ENCODE results near the gene KLHL8. TPM values are rescaled to one million over a fixed set of nuclear protein-coding genes. Genes with fewer than 3 reads are reported as not detected.

Gene KLHL8
- total RNA-seq (2014; rRNA removed; shearing (Covaris generic)): 7.3 and 8.5 TPM in 2 replicates

DNA sequence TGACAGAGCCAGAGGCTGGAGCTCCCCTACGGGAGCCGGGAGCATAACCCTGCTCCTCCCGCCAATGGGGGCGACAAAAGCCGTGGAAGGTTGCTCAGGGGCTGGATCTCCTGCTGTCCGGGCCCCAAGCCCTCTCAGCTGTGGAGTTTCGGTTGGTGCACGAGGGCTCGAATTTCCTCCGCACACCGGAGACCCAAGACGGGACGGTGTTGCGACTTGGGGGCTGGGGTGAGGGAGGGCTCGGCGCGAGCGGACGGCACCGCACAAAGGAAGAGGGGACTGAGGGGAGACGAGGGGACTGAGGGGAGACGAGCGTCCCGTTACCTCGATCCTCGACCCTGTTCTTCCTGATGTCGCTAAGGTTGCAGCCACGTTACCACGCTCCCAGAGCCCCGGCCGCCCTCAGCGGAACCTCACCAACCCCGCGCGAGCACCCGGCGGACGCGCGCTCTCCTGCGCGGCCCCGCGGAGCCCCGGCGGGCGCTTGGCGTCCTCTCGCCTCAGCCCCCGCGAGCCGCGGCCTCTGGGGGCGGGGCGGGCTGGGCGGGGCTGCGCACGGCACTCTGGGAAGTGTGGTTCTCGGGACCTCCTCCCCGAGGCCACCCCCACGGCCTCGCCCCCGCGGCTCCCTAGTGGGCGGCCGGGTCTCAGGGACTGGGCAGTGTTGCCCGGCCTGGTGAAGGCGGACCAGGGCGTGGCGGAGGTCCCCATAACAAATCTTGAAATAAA lies at the start of gene KLHL8:
Gene KLHL8, minus strand, starts transcription at position 525 of the 729 bp plus-strand sequence. CDS start 25,079 bp downstream, outside the sequence.
- DNase-seq (ENCODE audit: low spot score): peak; percentile 62

DNA sequence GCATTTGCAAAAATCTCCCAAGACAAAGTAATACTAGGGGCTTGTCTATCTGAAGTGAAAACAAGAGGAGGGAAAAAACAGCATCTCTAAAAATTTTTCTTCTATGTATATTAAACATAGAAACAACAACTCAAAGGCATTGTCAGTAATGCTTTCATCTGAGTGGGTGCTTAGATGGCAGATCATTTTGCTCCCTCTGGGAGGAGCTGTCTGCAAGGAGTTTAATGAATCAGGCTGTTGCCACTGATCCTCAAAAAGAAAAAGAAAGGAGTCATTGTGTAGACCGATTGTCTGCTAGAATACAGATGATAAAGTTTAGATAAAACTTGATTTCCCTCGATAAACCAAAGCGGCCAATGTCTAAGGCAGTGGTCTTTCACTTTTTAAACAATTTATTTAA lies 49.7 kb upstream of the KLHL8 start:
- DNase-seq (ENCODE audit: low spot score): peak; percentile 45

DNA sequence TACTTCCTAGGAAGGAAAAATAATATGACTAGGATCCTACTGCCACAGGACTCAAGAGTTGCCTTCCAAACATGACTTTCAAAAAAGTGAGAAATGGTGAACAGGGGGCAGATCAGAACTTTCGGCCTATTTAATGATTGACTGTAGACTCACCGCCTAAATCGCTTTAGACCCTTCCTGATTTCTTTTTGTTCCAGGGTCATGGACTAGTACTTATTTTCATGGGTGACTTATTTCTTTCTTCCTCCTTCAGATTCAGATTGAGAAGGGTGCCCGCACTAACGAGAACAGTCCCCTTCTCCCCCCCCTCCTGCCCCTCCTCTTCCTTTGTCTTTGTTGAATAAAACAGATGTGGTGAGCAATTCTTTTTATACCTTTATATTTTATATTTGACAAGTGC lies 48.0 kb upstream of the KLHL8 start:
- no peak for DNase-seq (ENCODE audit: low spot score)

DNA sequence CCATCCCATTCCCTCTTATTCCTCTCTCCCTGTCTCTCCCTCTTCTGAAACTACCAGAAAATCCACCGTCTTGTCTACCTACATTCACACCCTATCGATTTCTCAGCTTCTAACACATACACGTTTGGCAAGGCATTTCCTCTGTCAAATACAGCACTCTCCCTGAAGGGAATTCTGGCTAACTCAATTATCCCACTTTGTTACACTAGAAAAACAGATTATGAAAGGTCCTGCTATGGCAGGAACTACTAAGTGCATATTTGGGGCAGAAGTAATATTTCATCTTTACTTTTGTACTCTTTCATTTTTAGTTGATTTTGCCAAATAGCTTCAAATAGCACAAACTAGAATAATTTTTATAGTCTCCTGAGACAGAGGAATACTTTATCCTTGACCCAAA lies 46.6 kb upstream of the KLHL8 start:
- no peak for DNase-seq (ENCODE audit: low spot score)

DNA sequence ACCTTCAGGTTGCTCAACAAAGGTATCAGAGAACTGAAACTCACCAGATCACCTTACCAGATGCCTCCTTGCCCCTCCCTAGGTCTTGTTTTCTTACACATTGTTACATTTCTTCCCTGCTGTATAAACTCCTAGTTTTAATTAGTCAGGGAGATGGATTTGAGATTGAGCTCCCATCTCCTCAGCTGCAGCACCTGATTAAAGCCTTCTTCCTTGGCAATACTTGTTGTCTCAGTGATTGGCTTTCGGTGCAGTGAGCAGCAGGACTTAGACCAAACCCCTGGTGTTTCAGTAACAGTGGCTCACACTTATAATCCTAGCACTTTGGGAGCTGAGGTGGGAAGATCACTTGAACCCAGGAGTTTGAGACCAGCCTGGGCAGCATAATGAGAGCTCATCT lies 42.5 kb upstream of the KLHL8 start:
- DNase-seq (ENCODE audit: low spot score): no peak

DNA sequence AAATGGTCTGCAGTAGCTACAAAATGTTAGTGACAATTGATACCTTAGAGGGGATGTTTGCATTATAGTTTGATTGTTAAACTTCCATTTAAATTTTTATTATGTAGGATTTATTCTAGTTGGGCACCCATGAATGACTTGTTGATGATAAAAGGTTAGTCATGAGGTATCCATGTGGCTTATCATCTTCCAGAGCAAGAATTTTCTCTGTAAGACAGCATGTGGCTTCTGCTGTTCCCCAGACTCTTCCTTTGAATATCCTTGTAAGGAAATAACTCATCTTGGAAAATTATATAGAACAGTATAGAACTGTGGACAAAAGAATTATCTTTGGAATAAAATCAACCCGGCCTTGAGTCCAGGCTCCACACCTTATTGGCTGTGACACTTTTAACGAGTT lies 40.1 kb upstream of the KLHL8 start:
- no peak for DNase-seq (ENCODE audit: low spot score)

DNA sequence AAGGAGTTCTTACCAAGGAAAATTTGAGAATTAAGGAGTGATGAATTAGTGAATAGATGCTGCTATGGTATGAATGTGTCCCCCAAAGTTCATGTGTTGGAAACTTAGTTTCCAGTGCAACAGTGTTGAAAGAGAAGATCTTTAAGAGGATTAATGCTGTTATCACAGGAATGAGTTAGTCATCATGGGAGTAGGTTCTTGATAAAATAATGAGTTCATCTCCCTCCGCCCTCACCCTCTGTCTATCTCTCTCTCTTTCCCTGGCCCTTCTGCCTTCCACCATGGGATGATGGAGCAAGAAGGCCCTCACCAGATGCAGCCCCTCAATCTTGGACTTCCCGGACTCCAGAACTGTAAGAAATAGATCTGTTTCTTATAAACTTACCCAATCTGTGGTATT lies 38.3 kb upstream of the KLHL8 start:
- peak; percentile 16 for DNase-seq (ENCODE audit: low spot score)

DNA sequence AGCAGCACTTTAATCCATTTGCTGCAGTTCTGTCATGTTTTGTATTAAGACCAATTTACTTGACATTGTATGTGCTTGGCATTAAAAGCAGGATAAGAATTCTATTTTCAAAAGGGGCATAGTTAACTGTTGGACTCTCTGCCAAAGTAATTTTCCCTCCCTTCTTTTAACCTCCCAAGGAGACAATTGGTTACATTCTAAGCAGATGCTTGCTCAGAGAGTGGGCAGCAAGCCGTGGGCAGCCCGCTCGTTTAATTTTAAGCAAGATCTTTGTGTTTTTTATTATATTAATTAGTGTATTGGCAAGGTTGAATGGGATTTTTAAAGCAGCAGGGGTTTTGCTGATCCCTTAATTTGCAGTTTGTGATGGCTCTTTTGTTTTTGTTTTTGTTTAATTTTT lies 37.1 kb upstream of the KLHL8 start:
- no peak for DNase-seq (ENCODE audit: low spot score)

DNA sequence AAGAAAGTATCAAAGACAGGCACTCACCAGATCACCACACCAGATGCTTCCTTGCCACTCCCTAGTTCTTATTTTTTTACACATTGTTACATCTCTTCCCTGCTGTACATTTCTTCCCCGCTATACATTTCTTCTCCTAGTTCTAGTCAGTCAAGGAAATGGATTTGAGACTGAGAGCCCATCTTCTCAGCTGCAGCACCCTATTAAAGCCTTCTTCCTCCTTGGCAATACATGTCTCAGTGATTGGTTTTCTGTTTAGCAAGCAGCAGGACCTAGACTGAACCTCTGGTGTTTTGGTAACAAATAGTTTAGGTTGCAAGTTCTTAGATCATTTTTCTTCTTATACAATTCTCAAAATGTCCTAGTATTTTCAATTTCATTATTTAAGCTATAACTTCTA lies 35.3 kb upstream of the KLHL8 start:
- DNase-seq (ENCODE audit: low spot score): no peak

DNA sequence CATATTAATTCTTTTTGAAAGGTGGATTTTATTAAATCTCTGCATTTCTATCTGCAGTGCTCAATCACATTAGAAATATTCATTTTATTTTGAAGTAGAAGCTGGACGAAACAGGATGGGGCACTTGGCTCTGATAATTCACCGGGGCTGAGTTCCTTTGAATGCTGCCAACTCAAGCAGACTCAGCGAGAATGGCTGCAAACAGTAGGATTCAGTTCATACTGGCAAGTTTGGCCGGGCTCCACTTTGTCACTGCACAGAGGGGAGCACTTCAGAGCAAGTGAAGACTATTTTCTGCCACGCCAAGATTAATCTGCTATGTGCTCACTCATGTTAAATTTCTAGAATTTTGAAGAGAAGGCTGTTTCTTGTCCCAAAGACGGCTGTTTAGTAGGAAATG lies 30.7 kb upstream of the KLHL8 start:
- no peak for DNase-seq (ENCODE audit: low spot score)

DNA sequence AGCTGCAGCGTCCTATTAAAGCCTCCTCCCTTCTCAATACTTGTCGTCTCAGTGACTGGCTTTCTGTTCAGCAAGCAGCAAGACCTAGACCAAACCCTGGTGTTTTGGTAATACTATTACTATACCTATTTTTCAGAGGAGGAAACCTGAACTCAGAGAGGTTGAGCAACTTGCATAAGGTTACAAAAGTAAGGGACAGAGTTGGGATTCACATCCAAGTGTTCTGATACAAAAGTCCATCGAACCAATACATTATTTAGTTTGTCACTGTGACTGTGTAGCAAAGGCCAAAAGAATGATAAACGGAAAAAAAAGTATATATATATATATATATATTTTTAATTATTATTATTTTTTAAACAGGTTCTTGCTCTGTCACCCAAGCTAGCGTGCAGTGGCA lies 29.9 kb upstream of the KLHL8 start:
- no peak for DNase-seq (ENCODE audit: low spot score)

DNA sequence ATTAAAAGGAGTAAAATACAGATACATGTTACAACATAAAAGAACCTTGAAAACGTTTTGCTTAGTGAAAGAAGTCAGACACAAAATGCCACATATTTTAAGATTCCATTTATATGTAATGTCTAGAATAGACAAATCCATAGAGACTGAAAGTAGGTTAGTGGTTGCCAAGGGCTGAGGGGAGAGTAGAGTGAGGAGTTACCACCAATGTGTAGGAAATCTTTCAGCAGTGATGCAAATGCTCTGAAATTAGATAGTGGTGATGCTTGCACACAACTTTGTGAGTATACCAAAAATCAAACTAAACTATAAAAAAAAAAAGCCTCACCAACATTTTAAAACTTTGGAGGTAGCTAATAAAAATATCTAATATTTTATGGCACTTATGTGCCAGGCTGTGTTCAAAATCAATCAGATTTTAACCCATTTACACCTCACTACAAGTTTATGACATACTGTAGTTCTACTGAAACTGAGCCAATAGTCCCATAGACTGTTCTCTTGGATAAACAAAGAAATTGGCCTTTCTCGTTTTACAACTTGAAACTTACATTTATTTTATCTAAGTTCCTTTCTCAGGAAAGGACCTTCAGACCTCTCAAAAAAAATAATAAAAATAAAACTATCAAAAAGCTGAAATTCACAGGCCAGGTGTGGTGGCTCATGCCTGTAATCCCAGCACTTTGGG lies 29.1 kb upstream of the KLHL8 start:
- DNase-seq (ENCODE audit: low spot score): no peak

DNA sequence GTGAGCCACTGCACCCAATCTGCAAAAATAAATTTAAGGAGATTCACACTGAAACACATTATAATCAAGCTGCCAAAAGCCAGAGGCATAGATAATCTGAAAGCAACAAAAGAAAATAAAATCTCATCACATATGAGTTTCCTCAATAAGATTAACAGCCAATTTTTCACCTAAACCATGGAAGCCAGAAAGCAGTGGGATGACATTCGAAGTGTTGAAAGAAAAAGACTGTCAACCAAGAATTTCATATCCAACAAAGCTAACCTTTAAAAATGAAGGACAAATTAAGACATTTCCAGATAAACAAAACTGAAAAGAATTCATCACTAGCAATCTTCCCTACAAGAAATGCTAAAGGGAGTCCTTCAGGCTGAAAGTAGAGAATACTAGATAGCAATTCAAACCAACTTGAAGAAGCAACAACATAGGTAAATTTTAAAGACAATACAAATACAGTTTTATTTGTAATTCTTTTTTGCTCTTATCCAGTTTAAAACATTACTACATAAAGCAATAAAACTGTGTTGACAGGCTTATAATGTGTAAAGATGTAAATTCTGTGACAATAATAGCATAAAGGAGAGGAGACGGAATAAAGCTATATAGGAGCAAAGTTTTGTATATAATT lies 23.1 kb upstream of the KLHL8 start:
- no peak for DNase-seq (ENCODE audit: low spot score)

DNA sequence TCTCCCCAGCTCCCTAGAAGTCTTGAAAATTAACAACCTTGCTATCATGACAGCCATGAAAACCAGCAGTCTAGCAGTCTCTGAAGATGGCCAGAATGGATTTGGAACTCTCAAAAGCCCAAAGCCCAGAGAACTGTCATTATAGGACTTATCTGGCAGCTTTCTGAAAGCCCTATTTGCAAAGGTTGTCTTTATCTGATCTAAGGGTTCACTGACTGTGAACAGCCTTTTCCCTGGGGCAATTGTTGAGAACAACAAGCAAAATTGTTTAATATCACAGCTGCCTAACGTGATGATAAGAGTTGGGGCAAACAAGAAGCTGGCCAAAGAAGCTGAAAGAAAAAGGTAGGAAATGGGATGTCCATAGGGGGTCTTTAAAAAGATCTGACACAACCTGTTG lies 20.9 kb upstream of the KLHL8 start:
- no peak for DNase-seq (ENCODE audit: low spot score)

DNA sequence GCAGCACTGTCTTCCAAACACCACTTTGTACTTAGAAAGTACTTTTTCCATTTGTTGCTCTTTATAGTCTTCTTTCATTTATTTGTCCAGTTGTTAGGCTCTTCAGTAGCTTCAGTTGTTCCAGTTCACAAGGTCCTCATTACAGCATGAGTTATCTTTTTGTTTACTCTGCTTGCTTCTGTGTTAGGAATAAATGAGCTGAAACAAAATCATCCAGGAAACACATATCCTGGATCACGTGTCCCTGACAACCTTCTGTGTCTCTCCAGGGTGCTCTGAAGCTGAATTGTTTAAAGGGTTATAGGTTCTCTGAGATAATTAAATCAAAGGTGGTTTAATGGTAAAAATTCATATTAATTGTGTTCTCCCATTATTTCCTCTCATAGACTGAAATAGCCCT lies 19.9 kb upstream of the KLHL8 start:
- DNase-seq (ENCODE audit: low spot score): no peak

DNA sequence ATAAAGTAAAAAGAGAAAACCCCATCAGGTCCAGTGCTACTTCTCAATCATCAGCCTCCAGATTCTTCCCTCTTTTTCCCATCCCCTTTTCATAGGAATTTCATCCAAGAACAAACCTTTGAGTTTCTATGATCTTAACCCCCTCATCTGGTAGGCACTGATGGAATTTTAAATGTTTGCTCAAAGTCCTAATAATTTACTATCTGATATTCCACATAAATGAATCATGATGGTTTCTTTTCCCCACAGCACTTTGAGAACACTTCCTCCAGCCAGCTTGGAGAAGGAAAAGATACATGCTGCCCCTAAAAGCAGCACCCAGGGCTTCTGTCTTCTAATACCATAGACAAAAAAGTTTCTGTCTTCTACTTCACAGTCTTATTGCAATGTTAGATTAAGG lies 19.4 kb upstream of the KLHL8 start:
- no peak for DNase-seq (ENCODE audit: low spot score)

DNA sequence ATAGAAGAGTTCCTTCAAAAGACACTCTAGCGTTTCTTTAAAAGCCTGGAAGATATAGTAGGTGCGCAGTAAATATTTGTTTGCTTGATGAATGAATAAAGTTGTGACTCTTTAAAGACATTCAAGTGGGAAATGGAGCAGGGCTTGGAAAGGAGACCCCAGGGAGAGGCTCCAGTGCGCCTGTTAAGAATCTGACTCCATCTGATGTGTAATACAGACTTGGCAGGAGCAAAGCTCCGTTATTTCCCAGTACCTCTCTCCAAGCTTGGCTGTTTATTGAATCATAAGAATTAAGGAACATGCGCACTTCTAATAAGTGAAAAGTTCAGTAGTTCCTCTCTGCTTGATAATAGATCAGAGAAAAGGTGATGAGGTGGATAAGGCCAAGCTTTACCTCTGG lies 18.8 kb upstream of the KLHL8 start:
- DNase-seq (ENCODE audit: low spot score): no peak

DNA sequence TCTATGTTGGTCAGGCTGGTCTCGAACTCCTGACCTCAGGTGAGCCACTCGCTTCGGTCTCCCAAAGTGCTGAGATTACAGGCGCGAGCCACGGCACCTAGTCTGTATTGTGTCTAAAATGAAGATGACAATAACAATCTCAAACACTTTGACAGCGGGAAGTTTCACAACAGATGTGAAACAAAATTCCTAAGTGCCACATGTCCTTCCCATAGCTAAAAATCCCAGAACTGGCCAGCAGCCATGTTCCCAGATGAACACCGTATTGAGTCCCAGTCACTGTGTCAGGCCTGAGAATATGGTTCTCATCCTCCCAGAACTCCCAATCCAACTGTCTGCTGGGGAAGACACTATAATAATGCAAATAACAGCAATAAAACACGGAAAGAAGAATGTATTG lies 16.4 kb upstream of the KLHL8 start:
- DNase-seq (ENCODE audit: low spot score): no peak

DNA sequence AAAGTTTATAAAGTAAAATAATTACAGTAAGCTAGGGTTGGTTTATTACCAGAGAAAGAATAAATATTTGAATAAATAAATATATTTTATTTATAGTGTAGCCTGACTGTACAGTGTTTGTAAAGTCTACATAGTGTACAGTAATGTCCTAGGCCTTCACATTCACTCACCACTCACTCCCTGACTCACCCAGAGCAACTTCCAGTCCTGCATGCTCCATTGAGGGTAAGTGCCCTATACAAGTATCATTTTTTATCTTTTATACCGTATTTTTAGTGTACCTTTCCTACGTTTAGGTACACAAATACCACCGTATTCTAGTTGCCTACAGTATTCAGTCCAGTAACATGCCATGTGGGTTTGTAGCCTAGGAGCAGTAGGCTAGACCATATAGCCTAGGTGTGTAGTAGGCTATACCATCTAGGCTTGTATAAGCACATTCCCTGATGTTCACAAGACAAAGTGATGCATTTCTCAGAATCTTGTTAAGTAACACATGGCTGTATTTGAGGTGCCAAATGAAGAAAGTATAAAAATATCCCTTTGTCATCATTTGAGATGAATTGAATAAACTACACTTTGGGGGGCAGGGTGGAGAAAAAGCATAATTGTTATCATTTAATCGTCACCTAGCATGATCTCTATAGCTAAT lies 14.7 kb upstream of the KLHL8 start:
- DNase-seq (ENCODE audit: low spot score): no peak

DNA sequence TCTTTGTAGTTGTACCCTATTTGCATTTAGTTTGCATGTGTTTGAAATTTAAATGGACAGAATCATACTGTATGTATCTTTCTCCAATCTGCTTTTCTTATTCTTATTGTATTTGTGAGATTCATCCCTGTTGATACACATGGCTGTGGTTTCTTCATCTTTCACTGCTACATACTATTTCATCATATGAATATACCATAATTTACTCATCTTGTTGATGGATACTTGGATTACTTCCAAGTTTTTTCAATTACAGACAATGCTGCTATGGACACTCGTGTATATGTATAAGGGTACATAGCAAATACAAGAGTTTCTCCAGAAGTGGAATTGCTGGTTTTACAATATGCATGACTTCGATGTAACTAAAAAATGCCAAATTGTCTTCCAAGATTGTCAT lies 11.8 kb upstream of the KLHL8 start:
- no peak for DNase-seq (ENCODE audit: low spot score)

DNA sequence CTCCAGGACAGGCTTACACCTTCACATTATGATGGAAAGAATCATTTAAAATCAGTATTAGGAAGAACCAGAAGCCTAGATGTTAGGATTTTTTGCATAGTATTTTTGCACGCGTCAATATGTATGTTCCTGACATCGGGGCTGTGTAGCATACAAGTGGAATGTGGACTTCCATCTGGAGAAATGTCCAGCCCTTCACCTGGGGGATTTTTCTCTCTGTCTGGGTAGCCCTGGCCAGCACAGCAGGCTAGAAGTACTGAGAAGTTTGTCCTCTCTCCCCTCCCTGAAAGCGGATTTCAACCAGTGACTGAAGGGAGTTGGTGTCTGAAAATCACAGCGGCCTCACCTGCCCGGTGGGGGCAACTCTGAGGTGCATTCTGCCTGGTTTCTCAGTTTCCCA lies 10.4 kb upstream of the KLHL8 start:
- DNase-seq (ENCODE audit: low spot score): no peak

DNA sequence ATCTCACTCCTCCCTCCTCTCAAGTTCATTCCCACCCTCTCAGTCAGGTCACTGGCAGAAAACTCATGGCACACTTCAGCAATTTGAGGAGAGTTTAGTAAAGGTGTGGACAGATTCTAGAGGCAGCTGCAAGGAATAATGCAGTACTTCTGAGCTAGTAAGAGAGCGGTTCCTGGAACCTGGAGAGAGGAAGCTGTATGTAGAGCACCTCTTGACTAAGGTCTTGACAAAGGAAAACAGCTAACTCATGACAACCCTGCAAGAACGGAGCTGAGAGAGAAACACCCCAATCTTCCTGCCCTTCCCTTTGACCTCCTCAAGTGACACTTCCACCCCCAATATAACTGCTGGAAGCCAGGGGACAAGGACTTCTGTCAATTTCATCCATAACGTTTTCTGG lies 9.6 kb upstream of the KLHL8 start:
- DNase-seq (ENCODE audit: low spot score): no peak

Data from A172 (cell line).